ENCODE measurements around the gene POLD1.

Gene POLD1

GRCh38 chr19:50444059-50444458 lies 59.9 kb downstream of the POLD1 start:
- DNase-seq: no peak

- DNase-seq: no peak
Measured at GRCh38 chr19:50447053-50447452, 62.9 kb downstream of the POLD1 start.

GRCh38 chr19:50447750-50448149 lies 63.6 kb downstream of the POLD1 start:
- DNase-seq: no peak

GRCh38 chr19:50449236-50449899 lies 65.2 kb downstream of the POLD1 start:
- DNase-seq: no peak

GRCh38 chr19:50450369-50451222 lies 66.4 kb downstream of the POLD1 start:
- DNase-seq: no peak

GRCh38 chr19:50451223-50451534 lies 67.0 kb downstream of the POLD1 start:
- DNase-seq: no peak

- no peak for DNase-seq
Measured at GRCh38 chr19:50453243-50453642, 69.1 kb downstream of the POLD1 start.

- DNase-seq: no peak
Measured at GRCh38 chr19:50455992-50456391, 71.8 kb downstream of the POLD1 start.

GRCh38 chr19:50457300-50457699 lies 73.2 kb downstream of the POLD1 start:
- no peak for DNase-seq

GRCh38 chr19:50458396-50459066 lies 74.4 kb downstream of the POLD1 start:
- peak; percentile 40 for DNase-seq

- no peak for DNase-seq
Measured at GRCh38 chr19:50459067-50459456, 74.9 kb downstream of the POLD1 start.

- no peak for DNase-seq
Measured at GRCh38 chr19:50459638-50460037, 75.5 kb downstream of the POLD1 start.

GRCh38 chr19:50460161-50460765 lies 76.1 kb downstream of the POLD1 start:
- peak; percentile 49 for DNase-seq

- DNase-seq: peak; percentile 85
Measured at GRCh38 chr19:50461066-50461875, 77.1 kb downstream of the POLD1 start.

GRCh38 chr19:50462970-50463369 lies 78.8 kb downstream of the POLD1 start:
- DNase-seq: no peak

- DNase-seq: no peak
Measured at GRCh38 chr19:50464348-50464747, 80.2 kb downstream of the POLD1 start.

GRCh38 chr19:50465000-50465399 lies 80.9 kb downstream of the POLD1 start:
- no peak for DNase-seq

GRCh38 chr19:50465986-50466705 lies 82.0 kb downstream of the POLD1 start:
- DNase-seq: peak; percentile 80

- no peak for DNase-seq
Measured at GRCh38 chr19:50466706-50467039, 82.5 kb downstream of the POLD1 start.

GRCh38 chr19:50467566-50467965 lies 83.4 kb downstream of the POLD1 start:
- no peak for DNase-seq
